Kidney epithelial cell (primary cell): ENCODE data around the gene DNAJC2. TPM values are rescaled to one million over a fixed set of nuclear protein-coding genes. Genes with fewer than 3 reads are reported as not detected.

Experiments used
- DNase-seq: peaks from one replicate; pipeline ENCODE4 v3.0.0-alpha.2; 2010; ENCODE audit warnings: low read depth
- H3K27me3 ChIP-seq: 2 replicates; pipeline ENCODE4 v1.6.0; 2011; ENCODE audit warnings: low read length; ENCODE audit not compliant: control insufficient read depth, insufficient read depth
- H3K36me3 ChIP-seq: 2 replicates; pipeline ENCODE4 v1.5.1; 2011; ENCODE audit warnings: low read length; ENCODE audit not compliant: control insufficient read depth, insufficient read depth
- H3K4me3 ChIP-seq: 2 replicates; pipeline ENCODE4 v1.5.1; 2011; ENCODE audit warnings: low read depth, mild to moderate bottlenecking, control low read depth, low read length
- CTCF ChIP-seq: IDR thresholded peaks from 2 replicates; pipeline ENCODE4 v1.5.1; 2011; ENCODE audit warnings: mild to moderate bottlenecking, moderate library complexity, low read length, control low read depth, inconsistent platforms; ENCODE audit not compliant: insufficient read depth, poor library complexity, severe bottlenecking
- total RNA-seq: library from RNA; depleted of rRNA; stranded (reverse); fragments of >200 nt; gene quantifications from 2 replicates; pipeline ENCODE4 v1.2.3, GENCODE V29; 2015

The DNAJC2 gene
- total RNA-seq, 1 donor from 2014 or later: 32.4 TPM

GRCh38 chr7:103338864-103339263 is 5.7 kb downstream of the DNAJC2 start:
- Histone ChIP-seq H3K27me3 (no peaks in the 10 kb centered on the region), H3K36me3 (peaks cover 2% of the 10 kb centered on the region), H3K4me3 (no peak overlapping the region)
- TF ChIP-seq CTCF: no peak
- no peak for DNase-seq

GRCh38 chr7:103336761-103337160 is 7.8 kb downstream of the DNAJC2 start:
- Histone ChIP-seq H3K36me3 (peaks cover 2% of the 10 kb centered on the region), H3K4me3 (no peak overlapping the region), H3K27me3 (no peaks in the 10 kb centered on the region)
- DNase-seq: no peak
- no peak for TF ChIP-seq CTCF

- DNase-seq: no peak
- Histone ChIP-seq H3K36me3 (no peaks in the 10 kb centered on the region), H3K27me3 (no peaks in the 10 kb centered on the region), H3K4me3 (no peak overlapping the region)
- TF ChIP-seq CTCF: no peak
These were observed 18.8 kb downstream of the DNAJC2 start for GRCh38 chr7:103325744-103326143.

- no peak for TF ChIP-seq CTCF
- DNase-seq: no peak
- Histone ChIP-seq H3K27me3 (no peaks in the 10 kb centered on the region), H3K4me3 (no peak overlapping the region), H3K36me3 (peaks cover 3% of the 10 kb centered on the region)
These were observed 27.6 kb downstream of the DNAJC2 start for GRCh38 chr7:103317009-103317408.

GRCh38 chr7:103316380-103316941 is 28.1 kb downstream of the DNAJC2 start:
- no peak for DNase-seq
- Histone ChIP-seq H3K4me3 (no peak overlapping the region), H3K36me3 (peaks cover 3% of the 10 kb centered on the region), H3K27me3 (no peaks in the 10 kb centered on the region)
- no peak for TF ChIP-seq CTCF

GRCh38 chr7:103314852-103315251 is 29.7 kb downstream of the DNAJC2 start:
- no peak for TF ChIP-seq CTCF
- H3K36me3 ChIP-seq: peaks cover 3% of the 10 kb centered on the region
- no peak overlapping the region for H3K4me3 ChIP-seq
- no peak for DNase-seq
- no peaks in the 10 kb centered on the region for H3K27me3 ChIP-seq
